ACHN (cell line): ENCODE results near the gene RASA3.

Experiments
- DNase-seq: peaks from one replicate; pipeline ENCODE4 v3.0.0-alpha.2; 2015
- in situ Hi-C: cut with HindIII; loops from 2 replicates; pipeline ENCODE4 v1.10.0; 2017; ENCODE audit warnings: low sequenced_read_pairs, low pct_ligation_motif_present, low pct_unique_long_range_greater_than_20kb

The RASA3 gene

DNA sequence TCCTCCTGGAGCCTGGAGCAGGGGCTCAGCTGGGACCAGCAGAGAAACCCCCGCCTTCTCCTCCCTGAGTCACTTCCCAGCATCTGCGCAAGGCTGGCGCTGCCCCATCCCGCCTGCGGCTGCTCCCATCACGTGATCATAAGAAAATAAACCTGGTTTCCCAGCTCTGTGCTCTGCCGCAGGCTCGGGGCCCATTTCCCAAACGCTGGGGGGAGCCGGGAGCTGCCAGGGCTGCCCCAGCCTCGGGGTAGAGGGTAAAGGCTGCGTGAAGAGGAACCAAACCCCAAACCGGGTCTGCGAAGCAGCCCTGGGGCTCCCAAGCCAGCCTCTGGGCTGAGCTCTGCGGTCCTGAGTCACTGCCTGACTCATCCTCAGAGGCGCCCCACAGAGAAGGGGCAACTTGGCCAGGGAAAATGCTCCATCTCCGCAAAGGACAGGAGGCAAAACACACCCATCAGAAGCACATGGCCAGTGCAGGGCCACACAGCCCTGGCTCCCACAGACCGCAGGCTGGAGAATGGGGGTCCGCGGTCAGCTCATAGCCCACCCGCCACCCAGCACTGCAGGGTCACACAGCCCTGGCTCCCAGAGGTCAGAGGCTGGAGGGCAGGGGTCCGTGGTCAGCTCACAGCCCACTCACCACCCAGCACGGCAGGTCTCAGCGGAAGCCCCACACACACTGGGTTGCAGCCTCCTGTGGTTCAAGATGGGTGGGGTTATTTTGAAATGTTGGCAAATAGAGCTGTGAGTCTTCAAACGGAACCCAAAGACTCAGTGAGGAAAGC, 67.1 kb downstream of the RASA3 start:
- in situ Hi-C loops: no loop called here
- peak; percentile 94 for DNase-seq

DNA sequence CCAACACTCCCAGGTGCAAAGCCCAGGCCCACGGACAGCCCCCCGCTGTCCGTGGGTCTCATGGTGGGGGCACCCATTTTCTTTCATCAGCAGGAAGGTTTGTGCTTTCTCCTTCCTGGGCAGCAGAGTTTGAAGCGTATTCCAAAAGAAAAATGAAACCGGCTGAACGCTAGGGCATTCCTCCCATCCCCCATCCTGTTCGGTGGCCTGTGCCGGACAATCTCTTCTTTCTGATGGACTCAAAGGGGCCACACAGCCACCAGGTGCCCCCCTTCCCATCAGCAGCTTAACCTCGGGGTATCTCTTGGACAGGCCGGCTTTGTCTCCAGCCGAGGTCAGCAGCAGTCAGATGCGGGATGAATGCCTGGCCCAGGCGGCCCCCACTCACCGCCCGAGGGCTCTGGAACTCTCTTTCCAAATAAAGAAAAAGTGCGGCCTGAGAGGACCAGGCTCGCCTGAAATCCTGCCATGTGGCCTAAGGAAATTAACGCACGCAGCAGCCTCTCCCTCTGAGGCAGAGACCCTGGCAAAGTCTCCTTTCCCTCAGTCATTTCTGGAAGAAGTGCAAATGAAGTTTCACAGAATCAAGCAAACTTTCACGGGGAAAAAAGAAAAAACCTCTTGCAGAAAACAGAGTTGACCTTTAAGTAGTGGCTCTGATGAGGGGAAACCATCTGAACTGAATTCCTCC, 67.8 kb downstream of the RASA3 start:
- in situ Hi-C loops: no loop called here

DNA sequence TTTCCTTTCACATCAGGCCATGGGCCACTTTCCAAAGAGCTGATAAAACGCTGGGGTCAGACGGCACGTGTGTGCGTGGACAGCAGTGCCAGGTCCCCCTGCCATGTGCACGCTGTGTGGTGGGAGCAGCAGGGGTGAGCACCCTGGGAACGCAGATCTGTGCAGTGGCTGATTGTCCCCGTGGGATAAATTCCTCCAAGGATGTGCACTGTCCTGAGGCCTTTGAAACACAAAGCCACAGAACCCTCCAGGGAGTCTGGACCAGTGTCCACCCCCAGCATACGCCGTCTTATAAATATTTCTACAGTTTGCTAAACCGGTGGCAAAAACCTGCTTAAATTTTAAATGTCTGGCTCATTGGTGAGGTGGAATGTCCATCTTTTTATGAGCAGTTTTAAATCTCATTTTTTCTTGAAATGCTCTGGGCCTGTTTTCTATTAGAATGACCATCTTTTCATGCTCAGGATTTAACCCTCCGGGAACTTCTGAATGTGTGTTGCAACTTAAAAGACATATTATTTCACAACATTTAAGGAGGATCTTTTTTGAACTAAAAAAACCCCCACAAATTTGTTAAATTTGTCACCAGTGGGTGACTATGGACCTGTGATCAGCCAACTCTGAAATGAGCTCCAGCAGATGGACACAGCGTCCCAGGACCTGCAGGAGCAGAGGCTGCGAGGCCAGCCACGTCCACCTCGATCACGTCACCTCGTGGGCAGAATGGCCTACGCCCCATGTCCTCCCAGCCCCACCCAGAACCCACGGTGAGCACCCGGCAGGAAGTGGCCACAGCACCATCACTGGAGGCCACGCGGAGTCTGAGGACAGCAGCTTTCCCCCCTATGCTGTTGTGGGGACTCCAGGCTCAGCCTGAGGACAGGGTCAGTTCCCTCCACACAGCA, 68.6 kb downstream of the RASA3 start:
- in situ Hi-C loops: no loop called here
- peak; percentile 58 for DNase-seq

More for the DNA sequence above, 67.8 kb downstream of the RASA3 start:
- DNase-seq: peak; percentile 51

DNA sequence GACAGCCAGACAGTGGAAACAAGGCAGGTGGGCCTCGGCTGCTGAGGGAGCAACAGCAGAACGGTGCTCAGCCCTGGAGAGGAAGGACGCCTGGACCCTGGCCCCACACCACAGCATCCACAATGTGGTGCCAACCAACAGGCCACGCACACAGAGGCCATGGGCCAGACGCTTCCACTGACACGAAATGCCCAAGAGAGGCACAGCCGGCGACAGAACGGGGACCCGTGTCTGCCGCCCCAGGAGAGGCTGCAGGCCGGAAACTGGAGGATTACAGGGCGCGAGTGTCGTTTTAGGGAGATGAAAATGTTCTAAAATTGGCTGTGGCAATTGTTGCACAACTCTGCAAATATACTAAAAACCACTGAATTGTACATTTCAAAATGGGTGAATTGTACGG, 69.7 kb downstream of the RASA3 start:
- no peak for DNase-seq
- in situ Hi-C loops: no loop called here

DNA sequence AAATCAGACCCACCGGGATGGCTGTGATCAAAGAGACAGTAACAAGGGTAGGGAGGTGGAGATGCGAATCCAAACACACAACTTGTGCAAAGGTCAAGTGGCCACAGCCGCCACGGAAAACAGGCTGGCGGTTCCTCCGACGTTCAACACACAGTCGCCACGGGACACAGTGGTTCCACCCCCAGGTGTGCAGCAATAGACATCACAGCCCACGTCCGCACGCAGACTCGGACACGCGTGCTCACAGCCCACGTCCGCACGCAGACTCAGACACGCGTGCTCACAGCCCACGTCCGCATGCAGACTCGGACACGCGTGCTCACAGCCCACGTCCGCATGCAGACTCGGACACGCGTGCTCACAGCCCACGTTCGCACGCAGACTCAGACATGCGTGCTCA, 70.1 kb downstream of the RASA3 start:
- DNase-seq: no peak
- in situ Hi-C loops: no loop called here

DNA sequence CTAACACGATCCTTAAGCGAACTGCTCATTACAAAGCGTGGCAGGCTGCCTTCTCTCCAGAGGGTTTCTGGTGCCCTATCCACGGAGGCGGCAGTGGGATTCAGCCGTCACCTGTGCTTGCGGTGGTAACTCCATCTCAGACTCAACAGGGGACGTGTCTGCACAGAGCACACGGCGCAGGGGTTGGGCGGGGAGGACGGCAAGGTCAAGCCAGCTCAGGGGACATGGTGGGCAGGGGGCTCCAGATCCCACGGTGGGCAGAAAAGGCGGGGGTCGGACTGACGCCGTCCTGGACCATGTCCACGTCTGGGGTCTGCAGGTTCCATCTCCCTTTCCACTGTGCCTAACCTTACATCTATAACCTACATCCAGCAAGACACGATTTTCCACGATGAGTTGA, 70.7 kb downstream of the RASA3 start:
- in situ Hi-C loops: no loop called here
- DNase-seq: no peak

DNA sequence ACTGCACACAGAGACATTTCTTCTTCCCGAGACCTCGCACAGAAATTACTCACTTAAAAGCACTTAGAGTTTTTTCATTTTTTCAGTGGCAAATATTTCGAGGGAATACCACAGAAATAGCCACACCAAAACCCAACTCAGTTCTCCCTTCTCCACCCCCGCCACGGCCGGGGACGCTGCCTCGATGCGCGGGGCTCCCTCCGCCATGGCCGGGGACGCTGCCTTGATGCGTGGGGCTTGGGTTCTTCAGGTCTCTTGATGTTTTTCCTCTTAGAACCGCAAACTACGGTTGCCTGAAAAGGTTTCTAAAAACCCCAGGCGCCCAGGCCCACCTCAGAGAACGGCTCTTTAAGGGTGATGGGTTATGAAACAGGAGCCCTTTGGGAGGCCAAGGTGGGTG, 71.4 kb downstream of the RASA3 start:
- in situ Hi-C loops: no loop called here
- DNase-seq: no peak

DNA sequence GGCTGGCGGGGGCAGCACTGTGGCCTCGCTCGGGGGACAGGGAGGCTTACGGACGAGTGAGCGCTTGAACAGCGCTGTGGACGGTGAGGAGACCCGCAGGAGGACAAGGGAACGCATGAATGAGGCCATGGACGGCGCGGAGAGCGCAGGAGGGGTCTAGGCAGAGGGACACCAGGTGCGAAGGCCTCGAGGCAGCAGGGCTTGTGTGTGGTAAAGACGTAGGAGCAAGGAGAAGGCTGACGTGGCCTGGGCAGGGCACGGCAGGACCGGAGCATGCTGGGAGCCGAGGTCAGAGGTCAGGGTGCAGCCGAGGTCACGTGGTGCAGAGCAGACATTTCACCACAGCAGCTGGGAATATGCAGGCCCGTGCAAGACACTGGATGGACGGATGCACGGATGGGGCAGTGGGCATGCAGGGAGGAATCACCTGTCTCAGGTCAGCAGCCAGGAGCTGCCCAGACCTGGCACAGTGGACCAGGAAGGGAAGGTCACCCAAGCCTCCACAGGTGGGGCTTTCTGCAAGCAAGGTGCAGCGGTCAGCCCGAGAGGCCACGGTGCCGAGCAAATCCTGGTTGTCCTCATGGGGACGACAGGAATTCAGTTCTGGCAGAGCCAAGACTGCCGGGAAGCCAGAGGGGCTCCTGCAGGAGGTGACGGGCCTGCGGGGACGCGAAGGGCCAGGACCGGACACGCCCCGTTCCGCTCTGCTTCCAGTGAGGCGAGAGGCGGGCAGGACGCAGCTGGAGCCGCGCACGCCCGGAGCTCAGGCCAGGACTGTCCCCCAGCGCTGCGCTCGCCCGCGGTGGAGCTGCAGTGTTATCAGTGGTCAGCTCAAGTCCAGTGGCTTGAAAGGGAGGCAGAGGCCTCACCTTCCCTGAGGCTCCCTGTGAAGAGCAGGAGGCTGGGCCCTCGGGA, 72.2 kb downstream of the RASA3 start:
- DNase-seq: no peak
- in situ Hi-C loops: no loop called here

DNA sequence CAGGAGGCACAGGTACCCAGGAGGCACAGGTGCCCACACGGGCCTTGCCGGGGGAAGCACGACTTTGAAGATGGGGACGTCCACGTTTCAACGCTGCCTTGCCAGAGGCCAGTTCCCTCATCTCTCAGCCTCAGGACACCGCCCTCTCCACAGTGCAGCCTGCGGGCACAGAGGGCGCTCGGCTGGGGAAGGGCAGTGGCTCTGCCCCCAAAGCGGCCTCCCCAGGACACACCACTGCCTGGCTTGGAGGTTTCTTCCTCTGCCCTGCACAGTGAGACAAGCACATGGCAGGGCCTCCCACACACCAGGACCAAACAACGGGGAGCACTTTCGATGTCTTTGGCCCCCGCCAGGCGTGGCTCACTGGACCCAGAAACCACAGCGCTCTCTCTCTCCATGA, 73.0 kb downstream of the RASA3 start:
- in situ Hi-C loops: no loop called here

DNA sequence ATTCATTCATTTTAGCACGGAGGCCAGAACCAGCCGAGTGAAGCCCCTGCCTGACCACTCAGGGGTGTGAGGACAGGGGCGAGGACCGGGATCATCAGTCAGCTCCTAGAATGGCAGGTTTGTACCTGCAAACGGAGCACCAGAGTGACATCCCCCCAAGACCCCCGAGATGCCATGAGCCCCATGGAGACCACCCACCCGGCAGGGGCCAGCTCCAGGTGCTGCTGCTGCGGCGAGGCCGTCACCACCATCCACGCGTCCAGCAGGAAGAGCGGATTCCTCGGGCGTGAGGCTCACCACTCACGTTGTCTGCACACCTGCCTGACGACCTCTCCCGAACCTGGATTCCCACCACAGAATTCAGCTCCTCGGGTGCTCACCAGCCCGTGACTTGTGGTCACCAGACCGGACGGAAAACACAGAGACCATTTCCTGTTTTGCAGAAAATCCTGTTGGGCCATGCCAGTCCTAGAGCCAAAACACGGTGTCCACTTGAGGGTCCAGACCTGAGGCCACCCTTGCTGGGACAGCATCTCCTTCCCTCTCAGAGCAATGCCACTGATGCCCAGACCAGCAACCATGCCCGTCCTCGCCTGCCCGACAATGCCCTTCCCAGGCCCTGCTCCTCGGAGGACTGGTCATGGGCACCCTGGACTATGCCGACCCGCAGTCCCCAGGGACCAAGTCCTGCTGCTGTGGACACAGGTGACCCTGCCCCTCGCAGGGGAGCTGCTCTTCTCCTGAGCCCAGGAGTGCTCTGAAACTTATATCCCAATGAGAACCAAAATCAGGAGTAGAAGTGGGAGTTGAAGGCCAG, 74.2 kb downstream of the RASA3 start:
- in situ Hi-C loops: no loop called here
- no peak for DNase-seq

More for the DNA sequence above, 73.0 kb downstream of the RASA3 start:
- DNase-seq: no peak

DNA sequence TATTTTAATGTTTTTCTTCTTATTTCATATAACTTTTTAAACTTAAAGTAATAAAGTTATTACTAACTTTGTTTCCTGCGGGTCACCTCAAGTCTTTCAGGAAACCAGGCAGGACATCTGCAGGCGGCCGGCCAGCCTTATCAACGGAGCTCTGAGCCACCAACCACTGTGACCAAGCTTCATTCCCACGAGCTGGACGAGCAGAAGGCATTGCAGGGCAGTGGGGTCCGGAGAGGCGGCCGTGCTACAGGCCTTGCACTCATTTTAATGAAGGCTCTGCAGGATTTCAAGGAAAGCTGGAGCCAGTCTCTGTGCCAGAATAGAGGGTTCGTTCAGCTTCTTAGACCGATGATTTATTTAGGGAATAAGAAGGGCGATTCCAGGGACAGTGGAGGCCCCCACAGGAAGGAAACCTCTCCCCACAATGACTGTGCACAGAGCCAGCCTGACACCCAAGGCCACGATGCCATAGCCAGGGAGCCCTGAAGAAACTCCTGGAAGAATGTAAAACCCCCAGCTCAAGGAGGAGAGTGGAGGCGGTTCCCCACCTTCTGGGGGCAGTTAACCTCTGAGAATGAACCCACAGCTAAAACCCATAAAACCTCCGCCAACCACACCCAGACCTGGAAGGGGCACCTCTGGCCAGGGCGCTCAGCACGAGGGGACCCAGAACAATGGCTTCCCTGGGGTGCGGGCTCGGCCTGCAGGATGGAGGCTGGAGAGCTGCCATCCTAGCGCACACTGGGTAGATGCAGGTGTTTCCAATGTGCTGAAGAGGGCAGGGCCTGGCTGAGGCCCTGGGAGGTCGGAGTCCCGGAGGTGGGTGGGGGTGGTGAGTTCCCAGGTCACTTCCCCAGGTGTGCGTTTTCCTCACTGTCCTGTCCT, 75.0 kb downstream of the RASA3 start:
- in situ Hi-C loops: no loop called here
- no peak for DNase-seq

DNA sequence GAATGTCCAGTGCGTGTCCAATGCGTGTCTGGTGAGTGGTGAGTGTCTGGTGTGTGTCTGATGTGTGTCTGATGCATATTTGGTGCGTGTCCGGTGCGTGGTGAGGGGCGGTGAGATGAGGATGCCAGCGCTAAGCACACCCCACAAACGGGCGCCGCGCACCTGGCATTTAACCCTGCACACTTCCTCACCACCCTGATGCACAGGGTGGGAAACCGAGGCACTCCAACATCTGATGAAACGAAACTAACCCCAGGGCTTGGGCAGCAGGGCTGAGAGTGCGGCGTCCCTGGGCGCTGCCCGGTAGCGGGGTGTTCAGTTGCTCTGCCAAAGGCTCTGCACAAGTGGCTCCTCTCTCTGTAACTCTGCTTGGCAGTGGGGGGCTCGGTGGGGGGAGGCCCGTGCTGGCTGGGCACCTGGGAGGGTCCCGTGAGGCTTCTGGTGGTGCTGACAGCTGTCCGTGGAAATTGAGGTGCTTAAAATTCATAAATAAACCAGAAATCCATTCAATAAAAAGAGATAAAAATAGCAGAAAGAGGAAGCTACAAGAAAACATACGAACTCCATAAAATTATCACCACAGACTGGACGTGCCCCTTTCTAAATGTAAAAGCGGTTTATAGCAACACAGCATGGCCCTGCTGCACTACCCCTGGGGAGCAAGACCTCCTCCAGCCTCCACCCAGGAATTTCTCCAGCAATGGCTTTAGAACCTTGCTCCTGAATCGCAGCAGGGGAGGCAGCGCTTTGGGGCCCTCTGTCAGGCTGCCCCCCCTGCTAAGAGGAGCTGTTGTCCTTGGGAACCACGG, 76.0 kb downstream of the RASA3 start:
- in situ Hi-C loops: no loop called here
- DNase-seq: no peak

DNA sequence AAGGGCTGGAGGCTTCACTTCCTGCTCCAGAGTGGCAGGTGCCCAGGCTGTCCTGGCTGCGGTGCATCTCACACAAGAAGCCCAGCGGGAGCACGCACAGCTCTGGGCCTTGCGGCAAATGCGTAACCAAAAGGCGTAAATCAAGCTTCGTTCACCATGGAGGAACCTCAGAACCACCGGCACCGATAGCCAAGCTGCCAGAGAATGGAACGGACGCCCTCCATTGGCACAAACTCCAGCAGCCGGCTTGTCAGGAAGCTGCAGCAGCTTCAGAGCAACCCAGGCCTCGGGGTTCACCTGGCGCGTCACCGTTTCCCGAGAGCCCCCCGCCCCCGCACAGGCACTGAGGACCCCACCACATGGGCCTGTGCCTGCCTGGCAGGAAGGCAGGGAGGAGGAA, 76.7 kb downstream of the RASA3 start:
- no peak for DNase-seq
- in situ Hi-C loops: no loop called here

DNA sequence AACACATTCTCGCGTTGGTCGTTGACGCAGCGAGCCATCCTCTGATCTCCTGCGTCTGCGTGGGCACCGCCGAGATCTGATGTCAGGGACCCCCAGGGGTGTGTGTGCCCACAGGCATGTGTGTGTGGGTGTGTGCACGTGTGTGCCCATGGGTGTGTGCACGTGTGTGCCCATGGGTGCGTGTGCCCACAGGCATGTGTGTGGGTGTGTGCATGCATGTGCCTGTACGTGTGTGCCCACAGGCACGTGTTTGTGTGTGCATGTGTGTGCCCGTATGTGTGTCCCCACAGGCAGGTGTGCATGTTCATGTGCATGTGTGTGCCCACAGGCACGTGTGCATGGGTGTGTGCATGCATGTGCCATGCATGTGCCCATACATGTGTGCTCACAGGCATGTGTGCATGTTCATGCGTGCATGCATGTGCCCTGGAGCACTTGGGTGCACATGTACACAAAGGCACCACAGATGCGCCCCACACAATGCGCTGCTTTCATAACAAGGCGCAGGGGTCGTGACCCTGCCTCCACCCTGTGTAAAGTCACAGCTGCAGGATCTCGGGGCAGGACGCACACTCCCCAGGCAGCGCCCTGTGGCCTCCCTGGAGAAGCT, 77.5 kb downstream of the RASA3 start:
- in situ Hi-C loops: no loop called here
- DNase-seq: no peak

DNA sequence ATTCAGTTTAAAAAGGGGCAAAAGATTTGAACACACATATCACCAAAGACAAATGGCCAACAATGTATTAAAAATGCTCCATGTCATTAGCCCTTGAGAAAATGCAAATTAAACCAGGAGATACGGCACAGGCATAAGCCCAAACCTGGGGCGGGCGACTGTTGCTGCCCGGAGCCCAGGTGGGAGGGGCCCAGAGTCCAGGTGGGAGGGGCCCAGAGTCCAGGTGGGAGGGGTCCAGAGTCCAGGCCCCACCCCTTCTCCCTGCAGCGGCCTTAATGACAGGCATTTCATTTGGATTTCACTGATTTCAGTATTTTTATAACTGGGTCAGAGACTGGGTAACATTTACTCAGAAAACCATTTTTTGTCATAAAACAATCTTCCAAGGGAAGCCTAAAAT, 78.2 kb downstream of the RASA3 start:
- in situ Hi-C loops: no loop called here
- no peak for DNase-seq
